GM23338 (cell line): ENCODE data around the gene UBE2Q2.

Source experiments
- CREB1 ChIP-seq: fragments of 250-450 bp; sonication (Bioruptor Pico); IDR thresholded peaks from 2 replicates; pipeline ENCODE4 v1.5.0; 2020; ENCODE audit warnings: low read depth, mild to moderate bottlenecking, moderate library complexity
- CTCF ChIP-seq, 2 experiments: fragments of 200-600 bp in 1 of 2; sonication (generic) in 1 of 2; conservative IDR thresholded peaks; 2 replicates each; pipeline versions ENCODE4 v1.5.1 to v1.6.1; 2016 to 2017; ENCODE audit warnings: antibody characterized with exemption in 2 of 2, low read depth in 2 of 2, mild to moderate bottlenecking in 2 of 2, moderate library complexity in 1 of 2
- ETS1 ChIP-seq: IDR thresholded peaks from 2 replicates; pipeline ENCODE4 v1.6.1; 2016; ENCODE audit warnings: antibody characterized with exemption
- EZH2 ChIP-seq: fragments of 200-600 bp; sonication (generic); IDR thresholded peaks from one replicate; pipeline ENCODE4 v1.8.0; 2017; ENCODE audit warnings: antibody characterized with exemption, mild to moderate bottlenecking, low read depth; ENCODE audit not compliant: unreplicated experiment
- EZH2phosphoT487 ChIP-seq: fragments of 200-600 bp; sonication (generic); IDR thresholded peaks from one replicate; pipeline ENCODE4 v1.8.1; 2018; ENCODE audit warnings: antibody characterized with exemption; ENCODE audit not compliant: unreplicated experiment
- JUNB ChIP-seq: IDR thresholded peaks from one replicate; pipeline ENCODE4 v1.6.1; 2016; ENCODE audit warnings: antibody characterized with exemption; ENCODE audit not compliant: unreplicated experiment
- NANOG ChIP-seq: IDR thresholded peaks from 2 replicates; pipeline ENCODE4 v1.6.1; 2016; ENCODE audit warnings: antibody characterized with exemption, borderline replicate concordance
- POLR2AphosphoS5 ChIP-seq: IDR thresholded peaks from 2 replicates; pipeline ENCODE4 v1.6.1; 2016; ENCODE audit warnings: antibody characterized with exemption, low read depth
- REST ChIP-seq: IDR thresholded peaks from one replicate; pipeline ENCODE4 v1.6.1; 2018; ENCODE audit warnings: antibody characterized with exemption; ENCODE audit not compliant: unreplicated experiment
- ZNF114 ChIP-seq: fragments of 250-450 bp; sonication (Bioruptor Pico); IDR thresholded peaks from 2 replicates; pipeline ENCODE4 v1.5.0; 2020; ENCODE audit warnings: mild to moderate bottlenecking, moderate library complexity
- ZNF331 ChIP-seq: fragments of 250-450 bp; sonication (Bioruptor Pico); IDR thresholded peaks from 2 replicates; pipeline ENCODE4 v1.5.0; 2020; ENCODE audit warnings: low read depth, mild to moderate bottlenecking, moderate library complexity

GRCh38 chr15:75921732-75922703 lies 78.8 kb downstream of the UBE2Q2 start:
- TF ChIP-seq CTCF (conservative IDR thresholded peaks at IDR 0.05; ENCODE audit: low read depth in 2 of 2), result peak; percentile 79 to 80
- no peak for TF ChIP-seq EZH2
- no peak for TF ChIP-seq POLR2AphosphoS5
- TF ChIP-seq ZNF331 (CRISPR knock-in tag), result no peak
- TF ChIP-seq NANOG, result no peak
- TF ChIP-seq CREB1, result no peak
- no peak for TF ChIP-seq REST
- no peak for TF ChIP-seq EZH2phosphoT487
- TF ChIP-seq JUNB, result no peak
- no peak for TF ChIP-seq ETS1
- TF ChIP-seq ZNF114 (CRISPR knock-in tag), result no peak
